A673 (cell line): Measurements from ENCODE around the gene PILRA.

Experiments
- CTCF ChIP-seq: fragments of 300-800, 200-600 bp; sonication (generic); conservative IDR thresholded peaks from 2 replicates; pipeline ENCODE4 v1.5.1; 2017; ENCODE audit warnings: low read depth, mild to moderate bottlenecking, antibody characterized with exemption, low read length, moderate library complexity, mixed read lengths
- EZH2 ChIP-seq: fragments of 200-600 bp; sonication (generic); IDR thresholded peaks from 2 replicates; pipeline ENCODE4 v1.6.1; 2017; ENCODE audit warnings: borderline replicate concordance, low read depth, mild to moderate bottlenecking, mixed read lengths, antibody characterized with exemption, low read length; ENCODE audit not compliant: poor library complexity, severe bottlenecking

GRCh38 chr7:100396421-100396982, 23.2 kb downstream of the PILRA start:
- TF ChIP-seq EZH2 (no peak), CTCF (no peak)
